RWPE1 (cell line): ENCODE results near the gene NAB1.

Experiments
- CTCF ChIA-PET: fragments of 350-600 bp; sonication (Branson Sonifier 250); formaldehyde crosslinking; extraction: SDS; loops from one replicate; lab custom pipeline; 2021; lab: Yijun Ruan, JAX
- POLR2A ChIA-PET: fragments of 400-600 bp; formaldehyde crosslinking; extraction: SDS; loops from one replicate; lab custom pipeline; 2020; ENCODE audit warnings: antibody characterized with exemption; ENCODE audit not compliant: low non-redundant PET; lab: Yijun Ruan, JAX
- DNase-seq: peaks from one replicate; pipeline ENCODE4 v3.0.0; 2012; ENCODE audit warnings: low spot score
- H3K27ac ChIP-seq: fragments of 450-650 bp; 2 replicates; pipeline ENCODE4 v1.5.1; 2017
- CTCF ChIP-seq: fragments of 450-650 bp; conservative IDR thresholded peaks from 2 replicates; pipeline ENCODE4 v1.5.1; 2017; ENCODE audit warnings: low read depth, mild to moderate bottlenecking

NAB1 gene

GRCh38 chr2:190651413-190651812 is 2.5 kb downstream of the NAB1 start:
- ChIA-PET POLR2A (no interaction called here), CTCF (interaction anchor here (0.6 kb wide), 1 partner anchor 41 kb away, joined by 4 read pairs; no protein-coding TSS in a partner anchor)
- DNase-seq: no peak
- no peak for TF ChIP-seq CTCF
- H3K27ac ChIP-seq: no peak overlapping the region

- TF ChIP-seq CTCF: no peak
- ChIA-PET CTCF (interaction anchor here (0.5 kb wide), 1 partner anchor 13 kb away, joined by 3 read pairs; no protein-coding TSS in a partner anchor), POLR2A (no interaction called here)
- H3K27ac ChIP-seq: no peak overlapping the region
- DNase-seq: no peak
Observed at GRCh38 chr2:190653231-190653630, 4.3 kb downstream of the NAB1 start.

GRCh38 chr2:190653931-190654330 is 5.0 kb downstream of the NAB1 start:
- POLR2A ChIA-PET: no interaction called here
- no peak overlapping the region for H3K27ac ChIP-seq
- DNase-seq: peak; percentile 7
- TF ChIP-seq CTCF: no peak
- CTCF ChIA-PET: interaction anchor here (0.7 kb wide), 1 partner anchor 9 kb away, joined by 5 read pairs; no protein-coding TSS in a partner anchor

- no peak for DNase-seq
- no peak overlapping the region for H3K27ac ChIP-seq
Observed at GRCh38 chr2:190655113-190655512, 6.2 kb downstream of the NAB1 start.

GRCh38 chr2:190655570-190655969 is 6.7 kb downstream of the NAB1 start:
- POLR2A ChIA-PET: no interaction called here
- no peak for DNase-seq
- CTCF ChIA-PET: interaction anchor here (0.6 to 1.1 kb wide), 3 partner anchors 45 to 286 kb away, joined by 3 read pairs; no protein-coding TSS in a partner anchor
- no peak overlapping the region for H3K27ac ChIP-seq
- TF ChIP-seq CTCF: no peak

More at GRCh38 chr2:190655113-190655512, 6.2 kb downstream of the NAB1 start:
- CTCF ChIA-PET: interaction anchor here (0.6 to 0.8 kb wide), 3 partner anchors 53 to 286 kb away, joined by 3 read pairs; no protein-coding TSS in a partner anchor
- POLR2A ChIA-PET: no interaction called here
- TF ChIP-seq CTCF: no peak

- no peak for TF ChIP-seq CTCF
- ChIA-PET POLR2A (no interaction called here), CTCF (interaction anchor here (1.1 kb wide), 1 partner anchor 44 kb away, joined by 3 read pairs; no protein-coding TSS in a partner anchor)
Observed at GRCh38 chr2:190656301-190656700, 7.4 kb downstream of the NAB1 start.

More at GRCh38 chr2:190656301-190656700, 7.4 kb downstream of the NAB1 start:
- H3K27ac ChIP-seq: no peak overlapping the region
- DNase-seq: no peak
